Activated naive CD8-positive, alpha-beta T cell treated with anti-CD3 and anti-CD28 coated beads for 36 hours (primary cell): ENCODE data around the gene CHRND. TPM values are rescaled to one million over a fixed set of nuclear protein-coding genes. Genes with fewer than 3 reads are reported as not detected.
A peak's percentile ranks its signal among the peaks of the same experiment; 100 is the strongest.

Experiments
- DNase-seq: peaks from one replicate; pipeline ENCODE4 v3.0.0; 2021
- H3K27ac Mint-ChIP-seq: one replicate; pipeline ENCODE4 v1.8.0; 2022; ENCODE audit warnings: mild to moderate bottlenecking, moderate library complexity, mixed read lengths
- H3K27me3 Mint-ChIP-seq: one replicate; pipeline ENCODE4 v1.8.0; 2022; ENCODE audit warnings: mild to moderate bottlenecking, mixed read lengths
- H3K36me3 Mint-ChIP-seq: one replicate; pipeline ENCODE4 v1.8.0; 2021; ENCODE audit warnings: mild to moderate bottlenecking, mixed read lengths
- H3K4me1 Mint-ChIP-seq: one replicate; pipeline ENCODE4 v1.8.0; 2021; ENCODE audit warnings: mixed read lengths
- H3K4me3 Mint-ChIP-seq: one replicate; pipeline ENCODE4 v1.8.0; 2022; ENCODE audit warnings: mild to moderate bottlenecking, moderate library complexity, mixed read lengths
- H3K9me3 Mint-ChIP-seq: one replicate; pipeline ENCODE4 v1.8.0; 2022; ENCODE audit warnings: mixed read lengths
- total RNA-seq, 2 experiments: library from RNA; stranded (reverse); gene quantifications; one replicate each; pipeline ENCODE4 v1.2.3, GENCODE V29; 2021

CHRND gene
- total RNA-seq, 2 experiments from 2014 or later, result not detected

- Mint-ChIP-seq H3K4me1 (no peaks in the 10 kb centered on the region), H3K9me3 (no peaks in the 10 kb centered on the region), H3K27me3 (peaks cover 13% of the 10 kb centered on the region), H3K27ac (no peak overlapping the region), H3K36me3 (no peaks in the 10 kb centered on the region), H3K4me3 (no peak overlapping the region)
- no peak for DNase-seq
Observed at GRCh38 chr2:232493701-232494474, 32.1 kb upstream of the CHRND start.

GRCh38 chr2:232494542-232494941 is 31.4 kb upstream of the CHRND start:
- no peak for DNase-seq
- Mint-ChIP-seq H3K4me3 (no peak overlapping the region), H3K27me3 (peaks cover 7% of the 10 kb centered on the region), H3K36me3 (no peaks in the 10 kb centered on the region), H3K9me3 (no peaks in the 10 kb centered on the region), H3K4me1 (no peaks in the 10 kb centered on the region), H3K27ac (no peak overlapping the region)

GRCh38 chr2:232495292-232495691 is 30.7 kb upstream of the CHRND start:
- no peak overlapping the region for H3K27ac Mint-ChIP-seq
- peaks cover 5% of the 10 kb centered on the region for H3K27me3 Mint-ChIP-seq

GRCh38 chr2:232496501-232497270 is 29.3 kb upstream of the CHRND start:
- Mint-ChIP-seq H3K9me3 (no peaks in the 10 kb centered on the region), H3K4me3 (no peak overlapping the region), H3K27me3 (peaks cover 12% of the 10 kb centered on the region), H3K4me1 (no peaks in the 10 kb centered on the region), H3K27ac (no peak overlapping the region), H3K36me3 (no peaks in the 10 kb centered on the region)
- DNase-seq, result no peak

More at GRCh38 chr2:232495292-232495691, 30.7 kb upstream of the CHRND start:
- H3K9me3 Mint-ChIP-seq, result no peaks in the 10 kb centered on the region
- H3K4me1 Mint-ChIP-seq, result no peaks in the 10 kb centered on the region
- no peak for DNase-seq
- H3K36me3 Mint-ChIP-seq, result no peaks in the 10 kb centered on the region
- H3K4me3 Mint-ChIP-seq, result no peak overlapping the region

GRCh38 chr2:232497348-232497747 is 28.6 kb upstream of the CHRND start:
- no peaks in the 10 kb centered on the region for H3K36me3 Mint-ChIP-seq
- no peak overlapping the region for H3K4me3 Mint-ChIP-seq
- no peak for DNase-seq
- H3K4me1 Mint-ChIP-seq, result peaks cover under 1% of the 10 kb centered on the region
- H3K27me3 Mint-ChIP-seq, result peaks cover 17% of the 10 kb centered on the region
- H3K27ac Mint-ChIP-seq, result no peak overlapping the region
- no peaks in the 10 kb centered on the region for H3K9me3 Mint-ChIP-seq

- Mint-ChIP-seq H3K4me1 (peaks cover 4% of the 10 kb centered on the region), H3K4me3 (no peak overlapping the region), H3K36me3 (no peaks in the 10 kb centered on the region), H3K27me3 (peaks cover 25% of the 10 kb centered on the region), H3K27ac (no peak overlapping the region), H3K9me3 (no peaks in the 10 kb centered on the region)
- DNase-seq, result no peak
Observed at GRCh38 chr2:232498452-232498851, 27.5 kb upstream of the CHRND start.

GRCh38 chr2:232501331-232501771 is 24.6 kb upstream of the CHRND start:
- Mint-ChIP-seq H3K36me3 (no peaks in the 10 kb centered on the region), H3K4me3 (no peak overlapping the region), H3K4me1 (peaks cover 7% of the 10 kb centered on the region), H3K27me3 (peaks cover 49% of the 10 kb centered on the region), H3K9me3 (no peaks in the 10 kb centered on the region), H3K27ac (no peak overlapping the region)
- DNase-seq, result no peak

- no peaks in the 10 kb centered on the region for H3K36me3 Mint-ChIP-seq
- H3K4me1 Mint-ChIP-seq, result peaks cover 7% of the 10 kb centered on the region
- no peak overlapping the region for H3K4me3 Mint-ChIP-seq
- no peaks in the 10 kb centered on the region for H3K9me3 Mint-ChIP-seq
- H3K27ac Mint-ChIP-seq, result no peak overlapping the region
- no peak for DNase-seq
- H3K27me3 Mint-ChIP-seq, result peaks cover 49% of the 10 kb centered on the region
Observed at GRCh38 chr2:232501794-232502390, 24.1 kb upstream of the CHRND start.

GRCh38 chr2:232502511-232502910 is 23.4 kb upstream of the CHRND start:
- DNase-seq, result no peak
- Mint-ChIP-seq H3K9me3 (no peaks in the 10 kb centered on the region), H3K27ac (peak overlapping the region; percentile 81), H3K4me1 (peaks cover 7% of the 10 kb centered on the region), H3K4me3 (peak overlapping the region; percentile 81), H3K36me3 (no peaks in the 10 kb centered on the region), H3K27me3 (peaks cover 49% of the 10 kb centered on the region)

GRCh38 chr2:232502911-232503808 is 22.8 kb upstream of the CHRND start:
- H3K27ac Mint-ChIP-seq, result no peak overlapping the region
- no peaks in the 10 kb centered on the region for H3K36me3 Mint-ChIP-seq
- H3K9me3 Mint-ChIP-seq, result no peaks in the 10 kb centered on the region
- DNase-seq, result peak; percentile 64
- H3K4me1 Mint-ChIP-seq, result peaks cover 7% of the 10 kb centered on the region
- H3K27me3 Mint-ChIP-seq, result peaks cover 49% of the 10 kb centered on the region
- H3K4me3 Mint-ChIP-seq, result peak overlapping the region; percentile 30

- Mint-ChIP-seq H3K4me1 (peaks cover 7% of the 10 kb centered on the region), H3K27me3 (peaks cover 49% of the 10 kb centered on the region), H3K27ac (no peak overlapping the region), H3K4me3 (peak overlapping the region; percentile 22), H3K9me3 (no peaks in the 10 kb centered on the region), H3K36me3 (no peaks in the 10 kb centered on the region)
- DNase-seq, result no peak
Observed at GRCh38 chr2:232503809-232504323, 22.1 kb upstream of the CHRND start.

- DNase-seq, result no peak
- Mint-ChIP-seq H3K27ac (no peak overlapping the region), H3K4me3 (no peak overlapping the region), H3K27me3 (peaks cover 49% of the 10 kb centered on the region), H3K9me3 (no peaks in the 10 kb centered on the region), H3K4me1 (peaks cover 7% of the 10 kb centered on the region), H3K36me3 (no peaks in the 10 kb centered on the region)
Observed at GRCh38 chr2:232504438-232504837, 21.5 kb upstream of the CHRND start.

- H3K27me3 Mint-ChIP-seq, result peaks cover 41% of the 10 kb centered on the region
- no peak for DNase-seq
- H3K4me1 Mint-ChIP-seq, result peaks cover 7% of the 10 kb centered on the region
- no peaks in the 10 kb centered on the region for H3K9me3 Mint-ChIP-seq
- no peaks in the 10 kb centered on the region for H3K36me3 Mint-ChIP-seq
- H3K4me3 Mint-ChIP-seq, result no peak overlapping the region
- no peak overlapping the region for H3K27ac Mint-ChIP-seq
Observed at GRCh38 chr2:232505856-232506255, 20.1 kb upstream of the CHRND start.

- Mint-ChIP-seq H3K27me3 (peaks cover 37% of the 10 kb centered on the region), H3K36me3 (no peaks in the 10 kb centered on the region), H3K4me3 (no peak overlapping the region), H3K9me3 (no peaks in the 10 kb centered on the region), H3K4me1 (peaks cover 7% of the 10 kb centered on the region), H3K27ac (no peak overlapping the region)
- DNase-seq, result no peak
Observed at GRCh38 chr2:232506709-232507108, 19.3 kb upstream of the CHRND start.
